ENCODE data around the gene DOCK6. TPM values are rescaled to one million over a fixed set of nuclear protein-coding genes. Genes with fewer than 3 reads are reported as not detected.

Gene DOCK6, protein sequence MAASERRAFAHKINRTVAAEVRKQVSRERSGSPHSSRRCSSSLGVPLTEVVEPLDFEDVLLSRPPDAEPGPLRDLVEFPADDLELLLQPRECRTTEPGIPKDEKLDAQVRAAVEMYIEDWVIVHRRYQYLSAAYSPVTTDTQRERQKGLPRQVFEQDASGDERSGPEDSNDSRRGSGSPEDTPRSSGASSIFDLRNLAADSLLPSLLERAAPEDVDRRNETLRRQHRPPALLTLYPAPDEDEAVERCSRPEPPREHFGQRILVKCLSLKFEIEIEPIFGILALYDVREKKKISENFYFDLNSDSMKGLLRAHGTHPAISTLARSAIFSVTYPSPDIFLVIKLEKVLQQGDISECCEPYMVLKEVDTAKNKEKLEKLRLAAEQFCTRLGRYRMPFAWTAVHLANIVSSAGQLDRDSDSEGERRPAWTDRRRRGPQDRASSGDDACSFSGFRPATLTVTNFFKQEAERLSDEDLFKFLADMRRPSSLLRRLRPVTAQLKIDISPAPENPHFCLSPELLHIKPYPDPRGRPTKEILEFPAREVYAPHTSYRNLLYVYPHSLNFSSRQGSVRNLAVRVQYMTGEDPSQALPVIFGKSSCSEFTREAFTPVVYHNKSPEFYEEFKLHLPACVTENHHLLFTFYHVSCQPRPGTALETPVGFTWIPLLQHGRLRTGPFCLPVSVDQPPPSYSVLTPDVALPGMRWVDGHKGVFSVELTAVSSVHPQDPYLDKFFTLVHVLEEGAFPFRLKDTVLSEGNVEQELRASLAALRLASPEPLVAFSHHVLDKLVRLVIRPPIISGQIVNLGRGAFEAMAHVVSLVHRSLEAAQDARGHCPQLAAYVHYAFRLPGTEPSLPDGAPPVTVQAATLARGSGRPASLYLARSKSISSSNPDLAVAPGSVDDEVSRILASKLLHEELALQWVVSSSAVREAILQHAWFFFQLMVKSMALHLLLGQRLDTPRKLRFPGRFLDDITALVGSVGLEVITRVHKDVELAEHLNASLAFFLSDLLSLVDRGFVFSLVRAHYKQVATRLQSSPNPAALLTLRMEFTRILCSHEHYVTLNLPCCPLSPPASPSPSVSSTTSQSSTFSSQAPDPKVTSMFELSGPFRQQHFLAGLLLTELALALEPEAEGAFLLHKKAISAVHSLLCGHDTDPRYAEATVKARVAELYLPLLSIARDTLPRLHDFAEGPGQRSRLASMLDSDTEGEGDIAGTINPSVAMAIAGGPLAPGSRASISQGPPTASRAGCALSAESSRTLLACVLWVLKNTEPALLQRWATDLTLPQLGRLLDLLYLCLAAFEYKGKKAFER (N-terminal part only)
- total RNA-seq, result 69.7 TPM

DNA sequence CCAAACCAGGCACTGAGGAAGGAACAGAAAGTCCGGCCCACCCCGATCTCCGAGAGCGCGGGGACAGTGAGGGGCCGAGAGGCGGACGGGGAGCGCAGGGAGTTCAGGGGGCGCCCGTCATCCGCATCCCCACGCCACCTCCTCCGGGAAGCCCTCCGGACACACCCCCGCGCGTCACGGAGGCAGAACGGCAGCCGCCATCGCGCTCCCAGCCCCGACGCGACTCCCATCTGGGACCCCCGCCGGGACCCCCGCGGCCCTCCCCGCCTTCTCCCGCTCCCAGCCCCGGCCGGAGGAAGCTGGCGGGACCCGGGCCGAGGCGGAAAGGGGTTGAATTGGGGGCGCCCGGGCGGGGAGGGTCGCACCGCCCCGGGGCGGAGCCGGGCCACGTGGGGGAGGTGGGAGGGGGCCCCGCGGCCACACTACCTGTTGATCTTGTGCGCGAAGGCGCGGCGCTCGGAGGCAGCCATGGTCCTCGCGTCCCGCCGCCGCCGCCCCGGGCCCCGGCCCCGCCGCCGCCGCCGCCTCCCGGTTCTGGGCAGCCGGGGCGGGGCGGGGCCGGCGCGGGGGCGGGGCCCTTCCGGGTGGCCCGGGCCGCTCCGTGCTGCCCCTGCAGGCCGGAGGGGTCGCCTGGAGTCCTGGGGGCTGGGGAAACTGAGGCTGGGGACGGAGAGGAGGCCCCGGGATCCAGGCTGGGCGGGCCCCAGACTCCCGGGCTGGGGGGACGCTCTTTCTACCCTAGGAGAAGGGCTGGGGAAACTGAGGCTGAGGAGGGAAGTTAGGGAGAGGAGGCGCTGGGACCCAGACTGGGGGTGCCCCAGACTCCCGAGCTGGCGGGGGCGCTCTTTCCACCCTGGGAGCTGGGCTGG is at the start of gene DOCK6:
Gene DOCK6 (minus strand): TSS at position 554 of the 869 bp plus-strand sequence. CDS start 84 bp downstream, at position 470.

DNA sequence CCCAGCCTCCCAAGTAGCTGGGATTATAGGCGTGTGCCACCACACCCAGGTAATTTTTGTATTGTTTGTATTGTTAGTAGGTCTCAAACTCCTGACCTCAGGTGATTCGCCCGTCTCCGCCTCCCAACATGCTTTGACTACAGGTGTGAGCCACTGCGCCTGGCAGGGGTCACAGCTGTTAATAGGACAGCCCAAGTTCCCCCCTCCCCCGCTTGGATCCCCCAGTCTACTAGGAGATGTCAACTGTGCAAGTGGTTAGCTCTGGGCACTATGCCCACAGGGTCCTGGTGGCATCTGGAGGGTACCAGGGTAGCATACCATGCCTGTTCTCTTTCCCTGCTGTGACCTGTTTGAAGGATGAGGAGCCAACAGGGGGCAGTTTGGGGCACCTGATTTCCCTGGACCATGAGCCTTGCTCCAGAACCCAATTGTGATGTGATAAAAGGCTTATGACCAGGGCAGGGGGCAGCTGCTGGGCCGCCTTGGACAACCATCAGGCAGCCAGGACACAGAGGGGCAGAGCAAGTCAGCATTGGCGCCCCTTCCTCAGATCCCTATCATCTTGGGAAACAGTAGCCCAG is 33.4 kb upstream of the DOCK6 start, which contains the start of gene TSPAN16:
Gene TSPAN16 (plus strand): TSS at position 496 of the 581 bp plus-strand sequence. CDS start 138 bp downstream, outside the sequence.

DNA sequence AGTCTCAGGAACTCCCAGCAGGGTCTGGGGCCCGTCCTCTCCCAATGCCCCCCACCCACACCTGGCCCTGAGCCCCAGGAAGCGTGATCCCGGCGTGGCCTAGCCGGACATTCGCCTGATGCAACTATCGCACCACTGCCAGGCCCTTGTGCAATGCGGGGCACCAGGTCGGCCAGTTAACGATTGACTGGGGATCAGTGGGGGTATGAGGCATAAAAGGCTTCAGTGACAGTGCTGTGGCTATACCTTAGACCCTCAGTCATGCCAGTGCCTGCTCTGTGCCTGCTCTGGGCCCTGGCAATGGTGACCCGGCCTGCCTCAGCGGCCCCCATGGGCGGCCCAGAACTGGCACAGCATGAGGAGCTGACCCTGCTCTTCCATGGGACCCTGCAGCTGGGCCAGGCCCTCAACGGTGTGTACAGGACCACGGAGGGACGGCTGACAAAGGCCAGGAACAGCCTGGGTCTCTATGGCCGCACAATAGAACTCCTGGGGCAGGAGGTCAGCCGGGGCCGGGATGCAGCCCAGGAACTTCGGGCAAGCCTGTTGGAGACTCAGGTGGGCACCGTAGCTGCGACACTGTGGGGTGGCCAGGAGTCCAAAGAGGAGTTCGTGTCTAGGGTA is 22.8 kb downstream of the DOCK6 start, which contains the start of gene ANGPTL8:
Gene ANGPTL8 (plus strand): TSS at position 243 of the 624 bp plus-strand sequence. CDS start 19 bp downstream, at position 262.

DNA sequence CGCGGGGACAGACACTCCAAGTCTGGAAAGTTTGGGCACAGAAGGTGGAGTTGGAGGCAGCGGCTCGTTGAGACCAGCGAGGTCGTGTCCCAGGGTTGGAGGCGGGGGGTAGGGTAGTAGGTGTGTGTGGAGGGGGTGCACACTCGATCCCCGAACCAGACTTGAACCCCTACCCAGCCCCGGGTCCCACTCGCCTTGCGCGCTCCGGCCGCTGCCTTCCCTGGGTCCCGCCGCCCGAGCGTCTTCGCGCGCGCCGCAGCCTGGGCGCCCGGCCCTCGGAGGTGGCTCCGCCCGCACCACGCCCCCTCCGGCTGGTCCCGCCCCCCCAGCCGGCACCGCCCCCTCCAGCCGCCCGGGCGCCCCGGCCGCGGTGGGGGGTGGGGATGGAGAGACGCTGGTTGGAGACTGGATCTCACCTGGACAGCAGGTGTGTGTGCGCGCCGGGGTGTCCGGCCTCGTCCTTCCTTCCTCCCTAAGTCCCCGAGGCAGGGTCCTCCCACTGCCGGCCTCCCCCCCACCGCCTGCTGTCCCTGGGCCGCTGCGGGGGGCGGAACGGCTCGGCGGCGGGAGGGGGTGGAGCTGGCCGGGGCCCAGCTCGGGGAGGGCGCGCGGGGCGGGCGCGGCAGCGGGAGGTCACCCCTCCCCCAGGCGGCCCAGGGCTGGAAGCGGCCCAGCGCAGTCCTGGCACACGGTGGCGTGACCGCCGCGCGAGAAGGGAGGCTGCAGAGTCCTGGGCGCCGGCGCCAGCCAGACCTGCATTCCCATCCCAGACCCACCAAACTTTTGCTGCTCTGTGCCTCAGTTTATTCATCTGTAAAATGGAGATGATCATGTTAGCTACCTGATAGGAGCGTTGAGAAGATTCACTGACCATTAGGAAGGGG is 64.8 kb downstream of the DOCK6 start, which contains the start of gene KANK2:
Gene KANK2 (minus strand): TSS at position 255 of the 884 bp plus-strand sequence. CDS start 3,034 bp downstream, outside the sequence.

DNA sequence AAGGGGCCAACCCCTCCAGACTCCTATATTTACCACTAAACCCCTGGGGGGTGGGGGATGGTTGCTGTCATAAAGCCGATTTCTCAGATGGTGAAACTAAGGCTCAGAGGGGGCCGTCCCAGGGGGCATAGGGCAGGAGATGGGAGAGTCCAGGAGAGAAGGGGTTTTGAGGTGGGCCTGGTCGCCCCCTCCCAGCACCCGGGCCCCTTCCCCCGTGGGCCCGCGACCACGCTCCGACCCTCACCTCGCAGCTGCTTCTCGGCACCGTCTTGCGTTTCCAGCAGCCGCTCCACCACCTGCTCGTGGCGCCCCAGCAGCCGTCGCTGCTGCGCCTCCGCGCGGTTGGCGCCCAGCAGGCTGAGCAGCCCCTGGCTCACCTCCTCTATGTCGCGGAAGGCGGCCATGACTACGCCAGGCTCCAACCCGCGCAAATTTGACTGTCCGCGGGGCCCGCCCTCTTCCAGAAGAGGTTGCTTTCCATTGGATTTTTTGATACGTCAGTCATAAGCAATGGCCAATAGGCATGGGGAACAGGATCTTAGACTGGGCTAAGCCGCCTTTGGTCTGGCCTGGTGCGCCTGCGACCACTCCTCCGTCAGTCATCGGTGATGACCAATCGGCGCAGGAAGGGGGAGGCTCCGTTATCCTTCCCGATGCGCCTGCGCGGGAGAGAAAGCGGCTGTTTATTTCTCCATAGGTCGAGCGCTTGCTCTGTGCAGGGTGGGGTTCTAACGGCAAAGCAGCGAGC is 106.8 kb downstream of the DOCK6 start, which contains the start of gene SPC24:
Gene SPC24 (minus strand): TSS at position 410 of the 748 bp plus-strand sequence. CDS start 6 bp downstream, at position 404.

Other genes starting within 250 kb of the DOCK6 start
- 37.5 TPM for gene LDLR, start 173.1 kb downstream of the DOCK6 start, total RNA-seq
- gene SPC24, start 106.7 kb downstream of the DOCK6 start, total RNA-seq, result 28.0 TPM
- gene KANK2, start 65.0 kb downstream of the DOCK6 start, total RNA-seq, result 170 TPM
- 2.6 TPM for gene ANGPTL8, start 22.9 kb downstream of the DOCK6 start, total RNA-seq
- gene TSPAN16, start 33.6 kb upstream of the DOCK6 start, total RNA-seq, result not detected
- gene RAB3D, start 77.1 kb upstream of the DOCK6 start, total RNA-seq, result 24.9 TPM
- gene TMEM205, start 83.7 kb upstream of the DOCK6 start, total RNA-seq, result 113 TPM
- gene CCDC159, start 84.0 kb upstream of the DOCK6 start, total RNA-seq, result 15.6 TPM
- 17.1 TPM for gene PLPPR2, start 92.9 kb upstream of the DOCK6 start, total RNA-seq
- gene SWSAP1, start 112.1 kb upstream of the DOCK6 start, total RNA-seq, result 2.1 TPM
- 14.8 TPM for gene EPOR, start 121.8 kb upstream of the DOCK6 start, total RNA-seq
- 46.8 TPM for gene RGL3, start 156.8 kb upstream of the DOCK6 start, total RNA-seq
- 0.64 TPM for gene ODAD3, start 172.6 kb upstream of the DOCK6 start, total RNA-seq
- gene PRKCSH, start 173.1 kb upstream of the DOCK6 start, total RNA-seq, result 165 TPM
- 0.18 TPM for gene ELAVL3, start 218.5 kb upstream of the DOCK6 start, total RNA-seq
- gene ZNF653, start 243.3 kb upstream of the DOCK6 start, total RNA-seq, result 10.5 TPM